Astrocyte (in vitro differentiated cells and primary cell): ENCODE measurements around the gene CORO6. TPM values are rescaled to one million over a fixed set of nuclear protein-coding genes. Genes with fewer than 3 reads are reported as not detected.

Experiments
- DNase-seq: peaks from one replicate; pipeline ENCODE4 v3.0.0-alpha.2; 2010; ENCODE audit warnings: low read depth
- FAIRE-seq: peaks from 2 replicates; lab custom pipeline; 2011; peaks lifted over from hg19 to GRCh38; lab: Jason Lieb, UNC
- H2AFZ ChIP-seq: 2 replicates; pipeline ENCODE4 v1.6.0; 2012; ENCODE audit warnings: low read depth, low read length, inconsistent platforms
- H3K27ac ChIP-seq: 2 replicates; pipeline ENCODE4 v1.5.1; 2011; ENCODE audit warnings: low read depth, low read length, inconsistent platforms
- H3K27me3 ChIP-seq: 2 replicates; pipeline ENCODE4 v1.6.0; 2011; ENCODE audit warnings: low read length, inconsistent platforms; ENCODE audit not compliant: insufficient read depth
- H3K36me3 ChIP-seq: 2 replicates; pipeline ENCODE4 v1.5.1; 2011; ENCODE audit warnings: low read length, inconsistent platforms; ENCODE audit not compliant: insufficient read depth
- H3K4me1 ChIP-seq: 2 replicates; pipeline ENCODE4 v1.5.1; 2011; ENCODE audit warnings: low read length, inconsistent platforms; ENCODE audit not compliant: insufficient read depth
- H3K4me2 ChIP-seq: 2 replicates; pipeline ENCODE4 v1.6.0; 2012; ENCODE audit warnings: low read length, inconsistent platforms
- H3K4me3 ChIP-seq: 2 replicates; pipeline ENCODE4 v1.5.1; 2011; ENCODE audit warnings: low read depth, mild to moderate bottlenecking, low read length, inconsistent platforms; ENCODE audit not compliant: insufficient read depth
- H3K79me2 ChIP-seq: 2 replicates; pipeline ENCODE4 v1.6.0; 2012; ENCODE audit warnings: mild to moderate bottlenecking, low read length, inconsistent platforms; ENCODE audit not compliant: insufficient read depth
- H3K9ac ChIP-seq: 2 replicates; pipeline ENCODE4 v1.6.0; 2012; ENCODE audit warnings: mild to moderate bottlenecking, low read length, inconsistent platforms
- H3K9me3 ChIP-seq: 2 replicates; pipeline ENCODE4 v1.5.1; 2012; ENCODE audit warnings: low read depth, mild to moderate bottlenecking, low read length, inconsistent platforms; ENCODE audit not compliant: insufficient read depth
- H4K20me1 ChIP-seq: 2 replicates; pipeline ENCODE4 v1.6.0; 2012; ENCODE audit warnings: low read length, inconsistent platforms; ENCODE audit not compliant: insufficient read depth
- H3K27ac Mint-ChIP-seq: one replicate; pipeline ENCODE4 v1.8.0; 2021; ENCODE audit warnings: mild to moderate bottlenecking, mixed read lengths; ENCODE audit not compliant: unreplicated experiment
- H3K27me3 Mint-ChIP-seq: one replicate; pipeline ENCODE4 v1.8.0; 2021; ENCODE audit warnings: low read depth, mixed read lengths; ENCODE audit not compliant: unreplicated experiment
- H3K36me3 Mint-ChIP-seq: one replicate; pipeline ENCODE4 v1.8.0; 2021; ENCODE audit warnings: low read depth, mixed read lengths; ENCODE audit not compliant: unreplicated experiment
- H3K4me1 Mint-ChIP-seq: one replicate; pipeline ENCODE4 v1.8.0; 2021; ENCODE audit warnings: low read depth, mixed read lengths; ENCODE audit not compliant: unreplicated experiment
- H3K4me3 Mint-ChIP-seq: one replicate; pipeline ENCODE4 v1.8.0; 2021; ENCODE audit warnings: mild to moderate bottlenecking, moderate library complexity, mixed read lengths; ENCODE audit not compliant: unreplicated experiment
- H3K9me3 Mint-ChIP-seq: one replicate; pipeline ENCODE4 v1.8.0; 2021; ENCODE audit warnings: mild to moderate bottlenecking, mixed read lengths; ENCODE audit not compliant: unreplicated experiment
- EZH2 ChIP-seq: IDR thresholded peaks from 2 replicates; pipeline ENCODE4 v1.6.1; 2012; ENCODE audit warnings: mild to moderate bottlenecking, low read length, inconsistent platforms; ENCODE audit not compliant: insufficient read depth
- total RNA-seq: library from RNA; stranded (reverse); gene quantifications from 2 replicates; pipeline ENCODE4 v1.2.1, GENCODE V29; 2021
- TF ChIP-seq, protein P1 (sequence below): IDR thresholded peaks from 2 replicates; pipeline ENCODE4 v1.5.1; 2011; ENCODE audit warnings: low read depth, mild to moderate bottlenecking, inconsistent platforms, low read length, moderate library complexity; ENCODE audit not compliant: insufficient read depth

CORO6 gene
- total RNA-seq, 1 donor from 2014 or later: 8.9 TPM

DNA sequence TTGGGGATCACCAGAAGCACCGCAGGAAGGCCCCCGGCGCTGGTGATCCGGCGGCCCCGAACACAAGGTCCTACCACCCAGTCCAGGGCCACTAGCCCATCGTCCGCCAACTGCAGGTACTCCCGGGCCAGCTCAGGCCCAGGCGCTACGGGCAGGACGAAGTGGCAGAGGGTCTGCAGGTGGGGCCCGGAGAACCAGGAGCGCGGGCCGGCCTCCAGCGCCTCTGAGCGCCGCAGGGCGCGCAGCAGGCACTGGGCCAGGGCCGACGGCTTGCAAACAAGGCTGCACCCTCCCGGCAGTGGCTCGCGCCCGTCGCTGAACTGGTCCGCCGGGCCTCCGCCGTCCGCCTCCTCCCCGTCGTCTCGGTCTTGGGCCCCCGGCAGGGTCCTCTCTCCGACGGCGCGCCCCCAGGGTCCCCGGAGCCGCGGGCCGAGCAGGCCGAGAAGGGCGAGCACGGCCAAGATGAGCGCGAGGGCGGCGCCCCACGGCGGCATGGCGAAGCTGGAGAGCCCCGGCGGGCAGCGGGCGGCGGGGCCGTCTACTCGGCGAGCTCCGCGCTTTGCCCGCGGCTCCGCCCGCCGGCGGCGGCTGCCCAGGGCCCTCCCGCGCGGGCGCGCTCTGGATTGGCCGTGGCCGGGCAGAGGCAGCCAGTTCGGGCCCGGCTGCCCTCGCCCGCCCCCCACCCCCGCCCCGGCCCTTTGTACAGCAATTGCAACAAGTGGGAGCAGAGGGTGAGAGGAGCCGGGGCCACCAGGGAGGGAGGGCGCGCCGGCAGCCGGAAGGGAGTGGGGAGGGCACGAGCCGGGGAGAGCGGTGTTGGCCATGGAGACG lies 56.0 kb downstream of the CORO6 start, which contains the start of gene ABHD15:
ABHD15 (minus strand) TSS at position 565 of the 831 bp plus-strand sequence; CDS start at position 494, 71 bp downstream.
- FAIRE-seq (no peak), DNase-seq (peak; percentile 54)
- H3K9ac ChIP-seq: peak within 1 kb of the TSS; percentile 68
- peak; percentile 33 for TF ChIP-seq EZH2
- TF ChIP-seq, protein P1, sequence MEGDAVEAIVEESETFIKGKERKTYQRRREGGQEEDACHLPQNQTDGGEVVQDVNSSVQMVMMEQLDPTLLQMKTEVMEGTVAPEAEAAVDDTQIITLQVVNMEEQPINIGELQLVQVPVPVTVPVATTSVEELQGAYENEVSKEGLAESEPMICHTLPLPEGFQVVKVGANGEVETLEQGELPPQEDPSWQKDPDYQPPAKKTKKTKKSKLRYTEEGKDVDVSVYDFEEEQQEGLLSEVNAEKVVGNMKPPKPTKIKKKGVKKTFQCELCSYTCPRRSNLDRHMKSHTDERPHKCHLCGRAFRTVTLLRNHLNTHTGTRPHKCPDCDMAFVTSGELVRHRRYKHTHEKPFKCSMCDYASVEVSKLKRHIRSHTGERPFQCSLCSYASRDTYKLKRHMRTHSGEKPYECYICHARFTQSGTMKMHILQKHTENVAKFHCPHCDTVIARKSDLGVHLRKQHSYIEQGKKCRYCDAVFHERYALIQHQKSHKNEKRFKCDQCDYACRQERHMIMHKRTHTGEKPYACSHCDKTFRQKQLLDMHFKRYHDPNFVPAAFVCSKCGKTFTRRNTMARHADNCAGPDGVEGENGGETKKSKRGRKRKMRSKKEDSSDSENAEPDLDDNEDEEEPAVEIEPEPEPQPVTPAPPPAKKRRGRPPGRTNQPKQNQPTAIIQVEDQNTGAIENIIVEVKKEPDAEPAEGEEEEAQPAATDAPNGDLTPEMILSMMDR: no peak
- peaks cover 18% of the 10 kb centered on the region for H3K4me1 ChIP-seq
- H3K4me2 ChIP-seq: peak within 1 kb of the TSS; percentile 92
- H4K20me1 ChIP-seq: peaks cover 12% of the 10 kb centered on the region
- H2AFZ ChIP-seq: peak within 1 kb of the TSS; percentile 86
- peaks cover 23% of the 10 kb centered on the region for H3K27me3 Mint-ChIP-seq
- no peak within 1 kb of the TSS for H3K27ac ChIP-seq
- H3K27me3 ChIP-seq: peaks cover 5% of the 10 kb centered on the region
- no peaks in the 10 kb centered on the region for H3K9me3 Mint-ChIP-seq
- peaks cover 5% of the 10 kb centered on the region for H3K4me1 Mint-ChIP-seq
- peak within 1 kb of the TSS; percentile 91 for H3K4me3 Mint-ChIP-seq
- H3K79me2 ChIP-seq: no peaks in the 10 kb centered on the region
- no peak within 1 kb of the TSS for H3K27ac Mint-ChIP-seq
- no peaks in the 10 kb centered on the region for H3K36me3 ChIP-seq
- H3K4me3 ChIP-seq: peak within 1 kb of the TSS; percentile 63
- no peaks in the 10 kb centered on the region for H3K9me3 ChIP-seq
- peaks cover 24% of the 10 kb centered on the region for H3K36me3 Mint-ChIP-seq

DNA sequence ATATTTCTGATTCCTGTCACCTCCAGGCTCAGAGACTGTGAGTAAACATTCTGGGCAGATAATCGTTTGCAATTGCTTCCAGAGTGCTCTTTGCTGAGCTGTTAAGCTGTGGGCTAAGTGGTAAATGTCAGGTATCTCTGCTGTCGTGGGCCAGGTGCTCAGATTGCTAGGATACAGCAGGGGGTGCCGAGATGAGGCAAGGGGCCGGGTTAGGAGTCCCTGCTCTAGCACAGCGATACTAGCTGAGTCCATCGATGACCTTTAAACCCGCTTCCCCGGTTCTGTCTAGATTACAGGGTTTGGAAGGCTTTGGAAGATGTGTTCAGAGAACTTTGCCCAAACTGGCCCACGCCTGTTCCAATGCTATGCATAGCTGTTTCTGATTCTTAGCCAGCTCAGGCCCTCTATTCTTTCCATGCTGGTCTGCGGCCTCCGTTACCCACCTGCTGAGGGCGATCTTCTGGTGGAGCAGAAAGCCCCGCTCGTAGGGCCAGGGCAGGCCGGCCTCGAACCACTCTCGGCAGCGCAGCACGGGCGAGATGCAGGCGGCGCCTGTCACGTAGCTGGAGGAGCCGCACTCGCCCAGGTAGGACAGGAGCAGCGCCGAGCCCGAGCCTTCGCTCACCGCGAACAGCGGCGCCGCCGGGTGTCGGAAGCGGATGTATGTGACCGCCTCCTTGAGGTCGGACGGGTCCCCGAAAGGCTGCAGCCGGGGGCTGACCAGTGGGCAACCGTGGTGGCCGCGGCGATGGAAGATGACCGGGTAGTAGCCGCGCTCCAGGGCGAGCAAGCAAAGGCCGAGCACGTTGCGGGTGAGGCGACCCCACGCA lies 56.9 kb downstream of the CORO6 start:
- Histone ChIP-seq H3K4me2 (peak overlapping the region; percentile 92), H3K27me3 (peaks cover 5% of the 10 kb centered on the region), H3K4me3 (peak overlapping the region; percentile 50), H4K20me1 (peaks cover 12% of the 10 kb centered on the region), H3K9me3 (no peaks in the 10 kb centered on the region), H3K79me2 (no peaks in the 10 kb centered on the region), H2AFZ (peak overlapping the region; percentile 77), H3K36me3 (no peaks in the 10 kb centered on the region), H3K4me1 (peaks cover 18% of the 10 kb centered on the region), H3K27ac (no peak overlapping the region), H3K9ac (no peak overlapping the region)
- Mint-ChIP-seq H3K27me3 (peaks cover 23% of the 10 kb centered on the region), H3K9me3 (no peaks in the 10 kb centered on the region), H3K27ac (no peak overlapping the region), H3K36me3 (peaks cover 22% of the 10 kb centered on the region), H3K4me3 (peak overlapping the region; percentile 79), H3K4me1 (peaks cover 5% of the 10 kb centered on the region)
- no peak for DNase-seq
- no peak for FAIRE-seq
- peak; percentile 35 for TF ChIP-seq EZH2
- TF ChIP-seq, protein P1: no peak

Other genes starting within 250 kb of the CORO6 start
- gene TAOK1, start 232.5 kb downstream of the CORO6 start, total RNA-seq: 98.2 and 100 TPM in 2 replicates
- gene ABHD15, start 55.9 kb downstream of the CORO6 start, total RNA-seq: 8.6 and 9.7 TPM in 2 replicates
- gene TP53I13, start 54.2 kb downstream of the CORO6 start, total RNA-seq: 31.7 and 31.8 TPM in 2 replicates
- 48.9 and 52.2 TPM in 2 replicates for gene GIT1, start 33.3 kb downstream of the CORO6 start, total RNA-seq
- gene ANKRD13B, start 29.8 kb downstream of the CORO6 start, total RNA-seq: 16.3 and 17.9 TPM in 2 replicates